AG10803 (cell line): ENCODE measurements around the gene CYTIP.

Source experiments
- DNase-seq: peaks from one replicate; pipeline ENCODE4 v3.0.0; 2010; ENCODE audit warnings: low read depth
- H3K4me3 ChIP-seq: 2 replicates; pipeline ENCODE4 v1.5.1; 2011; ENCODE audit warnings: mild to moderate bottlenecking, low read length, control low read depth
- TF ChIP-seq, protein P1 (sequence below): conservative IDR thresholded peaks from 2 replicates; pipeline ENCODE4 v1.5.1; 2011; ENCODE audit warnings: mild to moderate bottlenecking, low read length, control low read depth, inconsistent platforms

The CYTIP gene

GRCh38 chr2:157427003-157427921 lies 16.6 kb downstream of the CYTIP start:
- TF ChIP-seq, protein P1, sequence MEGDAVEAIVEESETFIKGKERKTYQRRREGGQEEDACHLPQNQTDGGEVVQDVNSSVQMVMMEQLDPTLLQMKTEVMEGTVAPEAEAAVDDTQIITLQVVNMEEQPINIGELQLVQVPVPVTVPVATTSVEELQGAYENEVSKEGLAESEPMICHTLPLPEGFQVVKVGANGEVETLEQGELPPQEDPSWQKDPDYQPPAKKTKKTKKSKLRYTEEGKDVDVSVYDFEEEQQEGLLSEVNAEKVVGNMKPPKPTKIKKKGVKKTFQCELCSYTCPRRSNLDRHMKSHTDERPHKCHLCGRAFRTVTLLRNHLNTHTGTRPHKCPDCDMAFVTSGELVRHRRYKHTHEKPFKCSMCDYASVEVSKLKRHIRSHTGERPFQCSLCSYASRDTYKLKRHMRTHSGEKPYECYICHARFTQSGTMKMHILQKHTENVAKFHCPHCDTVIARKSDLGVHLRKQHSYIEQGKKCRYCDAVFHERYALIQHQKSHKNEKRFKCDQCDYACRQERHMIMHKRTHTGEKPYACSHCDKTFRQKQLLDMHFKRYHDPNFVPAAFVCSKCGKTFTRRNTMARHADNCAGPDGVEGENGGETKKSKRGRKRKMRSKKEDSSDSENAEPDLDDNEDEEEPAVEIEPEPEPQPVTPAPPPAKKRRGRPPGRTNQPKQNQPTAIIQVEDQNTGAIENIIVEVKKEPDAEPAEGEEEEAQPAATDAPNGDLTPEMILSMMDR, result no peak
- no peak for DNase-seq
- no peak overlapping the region for H3K4me3 ChIP-seq

DNA sequence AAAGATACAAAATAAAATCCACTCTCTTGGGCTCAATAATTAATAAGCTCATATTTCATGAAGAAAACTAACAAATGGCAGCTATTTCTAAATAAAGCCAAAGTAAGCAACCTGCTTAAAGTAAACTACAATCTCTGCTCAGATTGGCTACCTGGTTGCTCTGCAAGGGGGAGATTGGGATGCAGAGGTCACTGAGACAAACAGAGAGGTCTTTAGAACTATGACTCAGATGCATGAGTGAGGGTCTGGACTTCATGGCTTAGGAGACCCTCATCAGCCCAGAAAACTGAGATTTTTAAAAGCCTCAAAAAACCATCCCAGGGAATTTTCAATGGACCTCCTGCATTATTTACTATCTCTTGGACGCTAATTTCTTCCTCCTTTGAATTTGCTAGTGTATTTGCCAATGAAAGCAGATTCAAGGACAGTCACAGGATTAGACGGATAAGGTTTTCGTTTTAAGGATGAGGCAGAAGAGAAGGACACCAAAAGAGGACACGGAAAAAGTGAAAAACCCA lies 17.4 kb downstream of the CYTIP start:
- TF ChIP-seq, protein P1, result no peak
- DNase-seq, result no peak
- no peak overlapping the region for H3K4me3 ChIP-seq

DNA sequence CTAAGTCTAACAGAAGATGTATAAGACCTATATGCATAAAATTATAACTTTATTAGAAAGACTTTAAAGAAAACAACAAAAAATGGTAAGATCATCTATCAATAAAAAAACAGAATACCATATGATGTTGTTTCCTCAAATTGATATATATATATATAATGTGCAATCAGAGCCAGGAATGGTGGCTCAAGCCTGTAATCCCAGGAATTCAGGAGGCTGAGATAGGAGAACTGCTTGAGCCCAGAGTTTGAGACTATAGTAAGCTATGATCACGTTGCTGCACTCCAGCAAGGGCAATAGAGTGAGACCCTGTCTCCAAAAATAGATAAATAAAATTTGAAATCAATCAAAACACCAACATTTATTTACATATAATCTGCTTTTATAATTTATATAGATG lies 19.5 kb downstream of the CYTIP start:
- no peak for DNase-seq
- H3K4me3 ChIP-seq, result no peak overlapping the region
- TF ChIP-seq, protein P1, result no peak

GRCh38 chr2:157421964-157422363 lies 21.9 kb downstream of the CYTIP start:
- no peak overlapping the region for H3K4me3 ChIP-seq
- no peak for DNase-seq
- TF ChIP-seq, protein P1, result no peak

- TF ChIP-seq, protein P1, result no peak
- DNase-seq, result no peak
- H3K4me3 ChIP-seq, result no peak overlapping the region
These were observed 22.5 kb downstream of the CYTIP start for GRCh38 chr2:157421331-157421944.

DNA sequence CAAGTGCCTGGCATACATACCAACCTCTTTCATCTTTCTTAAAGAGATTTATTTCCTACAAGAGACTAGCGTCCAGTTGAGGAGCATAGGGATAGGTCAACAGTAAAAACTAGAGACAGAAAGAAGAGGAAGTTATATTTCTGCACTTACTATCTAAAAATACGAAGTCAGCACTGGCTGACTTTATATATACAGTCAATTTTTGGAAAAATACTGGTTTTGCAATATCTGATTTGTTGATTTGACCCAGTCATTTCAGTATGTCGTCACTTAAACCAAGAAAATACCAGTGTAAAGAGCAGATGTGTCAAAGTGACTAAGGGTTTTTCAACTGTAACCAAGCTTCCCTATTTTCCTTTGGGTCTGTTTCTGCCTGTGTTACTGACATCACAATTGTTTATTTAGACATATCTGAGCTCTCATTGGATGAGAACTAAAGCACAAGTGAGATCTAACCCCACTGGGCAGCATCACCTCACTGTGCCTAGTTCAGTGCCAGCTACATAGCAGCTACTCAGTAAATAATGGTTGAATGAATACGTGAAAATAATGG lies 23.0 kb downstream of the CYTIP start:
- DNase-seq, result peak; percentile 30
- no peak overlapping the region for H3K4me3 ChIP-seq
- TF ChIP-seq, protein P1, result no peak
